Spinal cord (tissue), 10 donors: Measurements from ENCODE around the gene TRPM2. TPM values are rescaled to one million over a fixed set of nuclear protein-coding genes. Genes with fewer than 3 reads are reported as not detected.

Source experiments
- DNase-seq, 6 donors: peaks; one replicate each; pipeline versions ENCODE4 v3.0.0 to v3.0.0-alpha.2; 2013 to 2015; ENCODE audit warnings: low spot score in 6 of 6, low read depth in 4 of 6
- H3K27ac ChIP-seq: one replicate; pipeline ENCODE4 v1.5.1; 2013; ENCODE audit warnings: low read depth, low read length, control low read depth
- H3K27me3 ChIP-seq: one replicate; pipeline ENCODE4 v1.6.1; 2013; ENCODE audit warnings: low read length; ENCODE audit not compliant: control insufficient read depth, insufficient read depth
- H3K36me3 ChIP-seq: one replicate; pipeline ENCODE4 v1.6.1; 2013; ENCODE audit warnings: low read length; ENCODE audit not compliant: control insufficient read depth, insufficient read depth
- H3K4me1 ChIP-seq: one replicate; pipeline ENCODE4 v1.6.1; 2013; ENCODE audit warnings: low read length; ENCODE audit not compliant: control insufficient read depth, insufficient read depth
- H3K4me3 ChIP-seq: one replicate; pipeline ENCODE4 v1.5.1; 2013; ENCODE audit warnings: low read depth, low read length, control low read depth
- H3K9me3 ChIP-seq: one replicate; pipeline ENCODE4 v1.6.1; 2013; ENCODE audit warnings: low read length; ENCODE audit not compliant: control insufficient read depth, insufficient read depth
- WGBS: methylation state at CpG from one replicate; pipeline ENCODE4 v1.1.5; 2013; ENCODE audit warnings: missing lambda C conversion rate; ENCODE audit not compliant: insufficient coverage; 5-methylcytosine and 5-hydroxymethylcytosine counted together
- polyA plus RNA-seq, 2 donors: library from polyadenylated mRNA; unstranded; fragments of 120-200 nt; gene quantifications; one replicate each; pipeline ENCODE4 v1.2.1, GENCODE V29; 2013; ENCODE audit not compliant: insufficient read length in 2 of 2
- total RNA-seq, 2 donors: library from RNA; depleted of rRNA in 1 of 2; stranded (reverse); fragments of 120-200 nt in 1 of 2; fragments of >200 nt in 1 of 2; gene quantifications; one replicate each; pipeline versions ENCODE4 v1.2.3 to v1.2.4, GENCODE V29; 2013 to 2014
- donor health status: healthy.

TRPM2 gene
- total and polyA plus RNA-seq, 4 donors: 4.0 to 21.4 (median 14.5) TPM

GRCh38 chr21:44432841-44433790, 79.7 kb downstream of the TRPM2 start:
- H3K36me3 ChIP-seq: peaks cover 44% of the 10 kb centered on the region
- H3K4me1 ChIP-seq: no peaks in the 10 kb centered on the region
- H3K27ac ChIP-seq: no peak overlapping the region
- WGBS: 88% methylated on average over 33 of the region's 34 CpGs
- DNase-seq: no peak
- H3K27me3 ChIP-seq: no peaks in the 10 kb centered on the region
- H3K9me3 ChIP-seq: peaks cover 3% of the 10 kb centered on the region
- no peak overlapping the region for H3K4me3 ChIP-seq

- Histone ChIP-seq H3K27me3 (no peaks in the 10 kb centered on the region), H3K9me3 (peaks cover 3% of the 10 kb centered on the region), H3K36me3 (peaks cover 53% of the 10 kb centered on the region), H3K4me3 (no peak overlapping the region), H3K4me1 (no peaks in the 10 kb centered on the region), H3K27ac (no peak overlapping the region)
- 93% methylated on average over 39 of the region's 39 CpGs for WGBS
- no peak for DNase-seq
These were observed 80.6 kb downstream of the TRPM2 start for GRCh38 chr21:44433791-44434567.

- H3K27ac ChIP-seq: no peak overlapping the region
- H3K36me3 ChIP-seq: peaks cover 57% of the 10 kb centered on the region
- no peak overlapping the region for H3K4me3 ChIP-seq
- H3K9me3 ChIP-seq: peaks cover 3% of the 10 kb centered on the region
- DNase-seq: no peak
- WGBS: 80% methylated on average over 13 of the region's 13 CpGs
- H3K27me3 ChIP-seq: no peaks in the 10 kb centered on the region
- H3K4me1 ChIP-seq: no peaks in the 10 kb centered on the region
These were observed 81.1 kb downstream of the TRPM2 start for GRCh38 chr21:44434568-44434925.

- no peaks in the 10 kb centered on the region for H3K9me3 ChIP-seq
- no peak for DNase-seq
These were observed 81.7 kb downstream of the TRPM2 start for GRCh38 chr21:44434936-44435635.

GRCh38 chr21:44436111-44436611, 82.7 kb downstream of the TRPM2 start:
- 84% methylated on average over 10 of the region's 13 CpGs for WGBS
- H3K36me3 ChIP-seq: peaks cover 66% of the 10 kb centered on the region
- no peaks in the 10 kb centered on the region for H3K27me3 ChIP-seq
- no peaks in the 10 kb centered on the region for H3K9me3 ChIP-seq
- no peak for DNase-seq
- no peak overlapping the region for H3K4me3 ChIP-seq
- no peaks in the 10 kb centered on the region for H3K4me1 ChIP-seq
- H3K27ac ChIP-seq: no peak overlapping the region

More at GRCh38 chr21:44434936-44435635, 81.7 kb downstream of the TRPM2 start:
- no peak overlapping the region for H3K4me3 ChIP-seq
- H3K27ac ChIP-seq: no peak overlapping the region
- no peaks in the 10 kb centered on the region for H3K4me1 ChIP-seq
- 86% methylated on average over 25 of the region's 28 CpGs for WGBS
- H3K27me3 ChIP-seq: no peaks in the 10 kb centered on the region
- H3K36me3 ChIP-seq: peaks cover 57% of the 10 kb centered on the region

GRCh38 chr21:44436958-44437357, 83.5 kb downstream of the TRPM2 start:
- Histone ChIP-seq H3K9me3 (no peaks in the 10 kb centered on the region), H3K27ac (no peak overlapping the region), H3K4me1 (no peaks in the 10 kb centered on the region), H3K36me3 (peaks cover 74% of the 10 kb centered on the region), H3K4me3 (no peak overlapping the region), H3K27me3 (no peaks in the 10 kb centered on the region)
- no peak for DNase-seq
- WGBS: 85% methylated on average over 15 of the region's 18 CpGs

GRCh38 chr21:44437371-44437695, 83.9 kb downstream of the TRPM2 start:
- no peak for DNase-seq
- 86% methylated on average over 5 of the region's 5 CpGs for WGBS

GRCh38 chr21:44437696-44438431, 84.4 kb downstream of the TRPM2 start:
- no peak for DNase-seq
- Histone ChIP-seq H3K4me1 (no peaks in the 10 kb centered on the region), H3K27me3 (no peaks in the 10 kb centered on the region), H3K36me3 (peaks cover 80% of the 10 kb centered on the region), H3K27ac (no peak overlapping the region), H3K9me3 (no peaks in the 10 kb centered on the region), H3K4me3 (no peak overlapping the region)
- 87% methylated on average over 19 of the region's 19 CpGs for WGBS

More at GRCh38 chr21:44437371-44437695, 83.9 kb downstream of the TRPM2 start:
- no peaks in the 10 kb centered on the region for H3K27me3 ChIP-seq
- peaks cover 77% of the 10 kb centered on the region for H3K36me3 ChIP-seq
- H3K4me3 ChIP-seq: no peak overlapping the region
- H3K27ac ChIP-seq: no peak overlapping the region
- no peaks in the 10 kb centered on the region for H3K4me1 ChIP-seq
- H3K9me3 ChIP-seq: no peaks in the 10 kb centered on the region
